ENCODE measurements around the gene SASH1.
A peak's percentile ranks its signal among the peaks of the same experiment; 100 is the strongest.

The SASH1 gene

DNA sequence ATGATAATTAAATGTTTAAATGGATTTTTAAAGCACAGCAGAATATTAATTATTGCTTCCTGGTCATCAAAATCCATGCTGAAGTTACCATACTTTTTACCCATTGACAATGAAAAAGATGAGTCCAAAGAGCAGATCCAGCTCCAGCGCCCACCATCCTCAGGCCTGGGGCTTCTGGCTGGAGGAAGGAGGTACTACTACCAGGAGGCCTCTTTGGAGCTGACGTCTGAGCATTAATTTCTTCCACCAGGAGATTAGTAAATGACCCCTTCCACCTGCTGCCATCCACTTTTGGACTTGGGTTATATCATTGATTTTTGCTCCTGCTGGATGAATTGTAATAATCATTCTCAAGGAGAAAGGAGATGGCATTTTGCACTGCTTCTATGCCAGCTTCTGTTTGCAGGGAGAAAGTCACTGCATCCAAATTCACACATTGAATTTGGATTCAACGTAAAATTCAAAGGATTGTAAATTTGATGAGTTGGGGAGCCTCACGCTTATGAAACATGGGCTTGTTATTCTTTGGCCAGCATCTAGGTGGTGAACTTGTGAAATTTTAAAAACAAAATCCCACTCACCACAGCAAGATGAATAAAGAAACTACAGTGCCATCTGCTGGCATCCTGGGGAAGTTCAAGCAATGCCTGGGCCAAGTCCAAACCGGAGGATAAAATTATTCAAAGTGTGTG lies 121.8 kb downstream of the SASH1 start:
- no peak overlapping the region for H2AFZ ChIP-seq (ENCODE audit: low read length)
- H3K4me2 ChIP-seq (ENCODE audit: low read length) = no peak overlapping the region

GRCh38 chr6:148465011-148465335 lies 122.3 kb downstream of the SASH1 start:
- H4K20me1 ChIP-seq (ENCODE audit: insufficient read depth, low read length) = no peaks in the 10 kb centered on the region
- no peaks in the 10 kb centered on the region for H3K79me2 ChIP-seq (ENCODE audit: insufficient read depth, low read length)
- no peaks in the 10 kb centered on the region for H3F3A ChIP-seq (ENCODE audit: insufficient read depth, low read length)
- no peak overlapping the region for H3K4me2 ChIP-seq (ENCODE audit: low read length)
- H3K36me3 ChIP-seq (ENCODE audit: insufficient read depth, low read length) = no peaks in the 10 kb centered on the region
- no peak overlapping the region for H3K27ac ChIP-seq (ENCODE audit: low read depth, low read length, poor library complexity, severe bottlenecking)
- no peak overlapping the region for H3K4me3 ChIP-seq (ENCODE audit: low read depth, low read length, poor library complexity, severe bottlenecking)
- TF ChIP-seq, protein P1, sequence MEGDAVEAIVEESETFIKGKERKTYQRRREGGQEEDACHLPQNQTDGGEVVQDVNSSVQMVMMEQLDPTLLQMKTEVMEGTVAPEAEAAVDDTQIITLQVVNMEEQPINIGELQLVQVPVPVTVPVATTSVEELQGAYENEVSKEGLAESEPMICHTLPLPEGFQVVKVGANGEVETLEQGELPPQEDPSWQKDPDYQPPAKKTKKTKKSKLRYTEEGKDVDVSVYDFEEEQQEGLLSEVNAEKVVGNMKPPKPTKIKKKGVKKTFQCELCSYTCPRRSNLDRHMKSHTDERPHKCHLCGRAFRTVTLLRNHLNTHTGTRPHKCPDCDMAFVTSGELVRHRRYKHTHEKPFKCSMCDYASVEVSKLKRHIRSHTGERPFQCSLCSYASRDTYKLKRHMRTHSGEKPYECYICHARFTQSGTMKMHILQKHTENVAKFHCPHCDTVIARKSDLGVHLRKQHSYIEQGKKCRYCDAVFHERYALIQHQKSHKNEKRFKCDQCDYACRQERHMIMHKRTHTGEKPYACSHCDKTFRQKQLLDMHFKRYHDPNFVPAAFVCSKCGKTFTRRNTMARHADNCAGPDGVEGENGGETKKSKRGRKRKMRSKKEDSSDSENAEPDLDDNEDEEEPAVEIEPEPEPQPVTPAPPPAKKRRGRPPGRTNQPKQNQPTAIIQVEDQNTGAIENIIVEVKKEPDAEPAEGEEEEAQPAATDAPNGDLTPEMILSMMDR (IDR thresholded peaks at IDR 0.05; ENCODE audit: low read length) = no peak
- TF ChIP-seq EZH2 (IDR thresholded peaks at IDR 0.05; ENCODE audit: borderline replicate concordance, low read length) = no peak
- no peak overlapping the region for H3K9ac ChIP-seq (ENCODE audit: low read length)
- no peaks in the 10 kb centered on the region; the same call in 1 of the 2 replicates for H3K27me3 ChIP-seq (ENCODE audit: insufficient read depth, low read length)
- H2AFZ ChIP-seq (ENCODE audit: low read length) = no peak overlapping the region
- H3K9me2 ChIP-seq (ENCODE audit: low read depth, low read length) = no peaks in the 10 kb centered on the region
- H3K4me1 ChIP-seq (ENCODE audit: insufficient read depth, low read length, severe bottlenecking) = no peaks in the 10 kb centered on the region
- no peaks in the 10 kb centered on the region for H3K9me3 ChIP-seq (ENCODE audit: low read length)

More for the DNA sequence above, 121.8 kb downstream of the SASH1 start:
- Histone ChIP-seq H3K9me2 (ENCODE audit: low read depth, low read length) (no peaks in the 10 kb centered on the region), H3K4me3 (ENCODE audit: low read depth, low read length, poor library complexity, severe bottlenecking) (no peak overlapping the region), H3K79me2 (ENCODE audit: insufficient read depth, low read length) (no peaks in the 10 kb centered on the region), H3K9ac (ENCODE audit: low read length) (no peak overlapping the region), H3K4me1 (ENCODE audit: insufficient read depth, low read length, severe bottlenecking) (no peaks in the 10 kb centered on the region), H3F3A (ENCODE audit: insufficient read depth, low read length) (no peaks in the 10 kb centered on the region), H4K20me1 (ENCODE audit: insufficient read depth, low read length) (no peaks in the 10 kb centered on the region), H3K27me3 (ENCODE audit: insufficient read depth, low read length) (no peaks in the 10 kb centered on the region; the same call in 1 of the 2 replicates), H3K9me3 (ENCODE audit: low read length) (no peaks in the 10 kb centered on the region), H3K36me3 (ENCODE audit: insufficient read depth, low read length) (no peaks in the 10 kb centered on the region), H3K27ac (ENCODE audit: low read depth, low read length, poor library complexity, severe bottlenecking) (no peak overlapping the region)
- TF ChIP-seq EZH2 (IDR thresholded peaks at IDR 0.05; ENCODE audit: borderline replicate concordance, low read length) = no peak
- TF ChIP-seq, protein P1 (IDR thresholded peaks at IDR 0.05; ENCODE audit: low read length) = peak; percentile 95

GRCh38 chr6:148465670-148466069 lies 123.0 kb downstream of the SASH1 start:
- no peak overlapping the region for H3K27ac ChIP-seq (ENCODE audit: low read depth, low read length, poor library complexity, severe bottlenecking)
- H3K4me1 ChIP-seq (ENCODE audit: insufficient read depth, low read length, severe bottlenecking) = no peaks in the 10 kb centered on the region
- H2AFZ ChIP-seq (ENCODE audit: low read length) = no peak overlapping the region
- H3K79me2 ChIP-seq (ENCODE audit: insufficient read depth, low read length) = no peaks in the 10 kb centered on the region
- H3K4me3 ChIP-seq (ENCODE audit: low read depth, low read length, poor library complexity, severe bottlenecking) = no peak overlapping the region
- no peaks in the 10 kb centered on the region for H3K9me3 ChIP-seq (ENCODE audit: low read length)
- no peak overlapping the region for H3K4me2 ChIP-seq (ENCODE audit: low read length)
- H3K9me2 ChIP-seq (ENCODE audit: low read depth, low read length) = no peaks in the 10 kb centered on the region
- H3K27me3 ChIP-seq (ENCODE audit: insufficient read depth, low read length) = no peaks in the 10 kb centered on the region; the same call in 1 of the 2 replicates
- no peaks in the 10 kb centered on the region for H3F3A ChIP-seq (ENCODE audit: insufficient read depth, low read length)
- no peaks in the 10 kb centered on the region for H3K36me3 ChIP-seq (ENCODE audit: insufficient read depth, low read length)
- H3K9ac ChIP-seq (ENCODE audit: low read length) = no peak overlapping the region
- no peak for TF ChIP-seq EZH2 (IDR thresholded peaks at IDR 0.05; ENCODE audit: borderline replicate concordance, low read length)
- TF ChIP-seq, protein P1 (IDR thresholded peaks at IDR 0.05; ENCODE audit: low read length) = no peak
- no peaks in the 10 kb centered on the region for H4K20me1 ChIP-seq (ENCODE audit: insufficient read depth, low read length)
